SU-DHL-6 (cell line): ENCODE data around the gene CDC25A.

Experiments used
- H2AFZ ChIP-seq: fragments of 200-600 bp; sonication (generic); 2 replicates; pipeline ENCODE4 v1.6.1; 2014; ENCODE audit warnings: low read depth, mild to moderate bottlenecking, moderate library complexity, mixed read lengths, antibody characterized with exemption, low read length; ENCODE audit not compliant: severe bottlenecking
- H3F3A ChIP-seq: fragments of 200-600 bp; shearing (Covaris generic); 2 replicates; pipeline ENCODE4 v1.6.0; 2016; ENCODE audit warnings: antibody characterized with exemption, mild to moderate bottlenecking; ENCODE audit not compliant: insufficient read depth
- H3K27ac ChIP-seq: fragments of 200-600 bp; sonication (generic); 2 replicates; pipeline ENCODE4 v1.5.1; 2016; ENCODE audit warnings: low read depth, mild to moderate bottlenecking, low read length, moderate library complexity, mixed read lengths
- H3K27me3 ChIP-seq: fragments of 200-600 bp; sonication (generic), shearing (Covaris generic); 2 replicates; pipeline ENCODE4 v1.6.0; 2014; ENCODE audit warnings: mild to moderate bottlenecking, low read length
- H3K36me3 ChIP-seq: fragments of 200-600 bp; sonication (generic); 2 replicates; pipeline ENCODE4 v1.6.1; 2014; ENCODE audit warnings: mild to moderate bottlenecking, low read length, mixed read lengths
- H3K4me2 ChIP-seq: fragments of 300-600, 200-600 bp; shearing (Covaris generic), sonication (generic); 2 replicates; pipeline ENCODE4 v1.6.0; 2014; ENCODE audit warnings: low read length, low read depth, mild to moderate bottlenecking; ENCODE audit not compliant: poor library complexity, severe bottlenecking
- H3K4me3 ChIP-seq: fragments of 200-600 bp; sonication (generic); 2 replicates; pipeline ENCODE4 v1.5.1; 2014; ENCODE audit warnings: antibody characterized with exemption, low read length, mild to moderate bottlenecking, mixed read lengths; ENCODE audit not compliant: insufficient read depth, poor library complexity, severe bottlenecking
- H3K79me2 ChIP-seq: fragments of 200-600 bp; sonication (generic); 2 replicates; pipeline ENCODE4 v1.6.1; 2014; ENCODE audit warnings: mild to moderate bottlenecking, low read length, moderate library complexity; ENCODE audit not compliant: insufficient read depth
- H3K9ac ChIP-seq: fragments of 200-600 bp; sonication (generic); 2 replicates; pipeline ENCODE4 v1.7.0; 2014; ENCODE audit warnings: mild to moderate bottlenecking, low read length
- H3K9me2 ChIP-seq: fragments of 200-600 bp; sonication (generic); replicated peaks from 2 replicates; pipeline ENCODE4 v1.6.1; 2014; ENCODE audit warnings: low read length; ENCODE audit not compliant: insufficient read depth
- H3K9me3 ChIP-seq: fragments of 200-600 bp; sonication (generic); 2 replicates; pipeline ENCODE4 v1.6.1; 2014; ENCODE audit warnings: low read length, mixed read lengths; ENCODE audit not compliant: insufficient read depth
- H4K20me1 ChIP-seq: fragments of 200-600 bp; sonication (generic); 2 replicates; pipeline ENCODE4 v1.6.1; 2014; ENCODE audit warnings: low read depth, mild to moderate bottlenecking, antibody characterized with exemption, low read length, moderate library complexity, mixed read lengths
- EZH2phosphoT487 ChIP-seq: fragments of 200-600 bp; sonication (generic), shearing (Covaris generic); conservative IDR thresholded peaks from 2 replicates; pipeline ENCODE4 v1.6.1; 2018; ENCODE audit warnings: mild to moderate bottlenecking, antibody characterized with exemption, low read length, moderate library complexity, mixed read lengths
- TF ChIP-seq, protein P1 (sequence below): fragments of 200-600 bp; sonication (generic); IDR thresholded peaks from one replicate; pipeline ENCODE4 v1.5.1; 2017; ENCODE audit warnings: antibody characterized with exemption, mild to moderate bottlenecking, low read length, moderate library complexity; ENCODE audit not compliant: insufficient read depth, poor library complexity, severe bottlenecking

The CDC25A gene

DNA sequence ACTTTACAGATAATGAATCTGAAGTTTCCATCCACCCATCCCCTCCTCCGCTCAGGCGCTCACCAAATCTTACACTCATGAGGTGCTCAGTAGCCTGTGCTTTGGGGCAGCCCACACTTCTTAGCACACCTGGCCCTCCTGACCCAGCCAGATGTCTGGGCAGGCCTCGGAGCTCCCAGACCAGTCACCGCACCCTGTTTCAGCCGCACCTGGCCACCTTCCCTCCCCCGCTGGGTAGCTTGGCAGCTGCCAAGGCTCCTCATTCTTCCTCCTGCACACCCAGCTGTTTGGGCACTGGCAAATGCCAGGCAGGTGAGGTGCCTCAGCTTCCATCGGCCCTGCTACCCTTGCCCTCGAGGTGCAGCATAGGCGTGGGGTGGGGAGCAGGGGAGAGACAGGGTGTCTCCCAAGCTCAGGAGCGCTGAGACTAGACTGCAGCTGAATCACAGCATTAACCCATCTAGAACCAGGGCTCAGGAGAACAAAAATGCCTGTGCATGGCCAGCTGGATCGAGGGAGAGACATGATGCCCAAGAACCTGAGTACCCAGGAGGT is 45.8 kb downstream of the CDC25A start:
- Histone ChIP-seq H3K27ac (no peak overlapping the region), H3K4me3 (no peak overlapping the region), H3K9me3 (no peaks in the 10 kb centered on the region), H4K20me1 (no peaks in the 10 kb centered on the region), H2AFZ (no peak overlapping the region), H3K9me2 (no peaks in the 10 kb centered on the region), H3K4me2 (no peak overlapping the region), H3K27me3 (no peaks in the 10 kb centered on the region), H3K36me3 (no peaks in the 10 kb centered on the region), H3K79me2 (no peaks in the 10 kb centered on the region), H3K9ac (no peak overlapping the region), H3F3A (no peaks in the 10 kb centered on the region)
- TF ChIP-seq, protein P1, sequence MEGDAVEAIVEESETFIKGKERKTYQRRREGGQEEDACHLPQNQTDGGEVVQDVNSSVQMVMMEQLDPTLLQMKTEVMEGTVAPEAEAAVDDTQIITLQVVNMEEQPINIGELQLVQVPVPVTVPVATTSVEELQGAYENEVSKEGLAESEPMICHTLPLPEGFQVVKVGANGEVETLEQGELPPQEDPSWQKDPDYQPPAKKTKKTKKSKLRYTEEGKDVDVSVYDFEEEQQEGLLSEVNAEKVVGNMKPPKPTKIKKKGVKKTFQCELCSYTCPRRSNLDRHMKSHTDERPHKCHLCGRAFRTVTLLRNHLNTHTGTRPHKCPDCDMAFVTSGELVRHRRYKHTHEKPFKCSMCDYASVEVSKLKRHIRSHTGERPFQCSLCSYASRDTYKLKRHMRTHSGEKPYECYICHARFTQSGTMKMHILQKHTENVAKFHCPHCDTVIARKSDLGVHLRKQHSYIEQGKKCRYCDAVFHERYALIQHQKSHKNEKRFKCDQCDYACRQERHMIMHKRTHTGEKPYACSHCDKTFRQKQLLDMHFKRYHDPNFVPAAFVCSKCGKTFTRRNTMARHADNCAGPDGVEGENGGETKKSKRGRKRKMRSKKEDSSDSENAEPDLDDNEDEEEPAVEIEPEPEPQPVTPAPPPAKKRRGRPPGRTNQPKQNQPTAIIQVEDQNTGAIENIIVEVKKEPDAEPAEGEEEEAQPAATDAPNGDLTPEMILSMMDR: no peak
- no peak for TF ChIP-seq EZH2phosphoT487

GRCh38 chr3:48141604-48142137 is 46.5 kb downstream of the CDC25A start:
- Histone ChIP-seq H3K79me2 (no peaks in the 10 kb centered on the region), H3K4me2 (no peak overlapping the region), H3K9me3 (no peaks in the 10 kb centered on the region), H3K9ac (no peak overlapping the region), H3K27ac (no peak overlapping the region), H3F3A (no peaks in the 10 kb centered on the region), H3K27me3 (no peaks in the 10 kb centered on the region), H3K4me3 (no peak overlapping the region), H2AFZ (no peak overlapping the region), H3K36me3 (no peaks in the 10 kb centered on the region), H3K9me2 (no peaks in the 10 kb centered on the region), H4K20me1 (no peaks in the 10 kb centered on the region)
- TF ChIP-seq EZH2phosphoT487: no peak
- TF ChIP-seq, protein P1: no peak

GRCh38 chr3:48140936-48141603 is 47.1 kb downstream of the CDC25A start:
- no peaks in the 10 kb centered on the region for H3K9me3 ChIP-seq
- H3K27me3 ChIP-seq: no peaks in the 10 kb centered on the region
- H3K79me2 ChIP-seq: no peaks in the 10 kb centered on the region
- H3K4me2 ChIP-seq: no peak overlapping the region
- H3F3A ChIP-seq: no peaks in the 10 kb centered on the region
- no peak overlapping the region for H3K4me3 ChIP-seq
- H4K20me1 ChIP-seq: no peaks in the 10 kb centered on the region
- H3K9me2 ChIP-seq: no peaks in the 10 kb centered on the region
- no peaks in the 10 kb centered on the region for H3K36me3 ChIP-seq
- no peak overlapping the region for H3K27ac ChIP-seq
- no peak for TF ChIP-seq EZH2phosphoT487
- TF ChIP-seq, protein P1: no peak
- no peak overlapping the region for H2AFZ ChIP-seq
- no peak overlapping the region for H3K9ac ChIP-seq
